Ascending aorta (tissue), 2 donors: Measurements from ENCODE around the gene SORBS2. TPM values are rescaled to one million over a fixed set of nuclear protein-coding genes. Genes with fewer than 3 reads are reported as not detected.

ENCODE experiments used
- DNase-seq, 2 donors: peaks; one replicate each; pipeline ENCODE4 v3.0.0-alpha.2; 2019; ENCODE audit warnings: low spot score in 2 of 2
- H3K27ac ChIP-seq, 2 donors: fragments of 200-600 bp; sonication (generic); one replicate each; pipeline ENCODE4 v1.5.1; 2016 to 2017; ENCODE audit warnings: mild to moderate bottlenecking in 1 of 2
- H3K27me3 ChIP-seq: fragments of 200-600 bp; sonication (generic); one replicate; pipeline ENCODE4 v1.5.1; 2017
- H3K36me3 ChIP-seq, 2 donors: fragments of 200-600 bp; sonication (generic); one replicate each; pipeline ENCODE4 v1.5.1; 2016
- H3K4me1 ChIP-seq, 2 donors: fragments of 200-600 bp; sonication (generic); one replicate each; pipeline ENCODE4 v1.5.1; 2016 to 2017; ENCODE audit warnings: mild to moderate bottlenecking in 1 of 2
- H3K4me3 ChIP-seq, 2 donors: fragments of 200-600 bp; sonication (generic); one replicate each; pipeline ENCODE4 v1.5.1; 2016 to 2017; ENCODE audit warnings: mild to moderate bottlenecking in 1 of 2
- H3K9me3 ChIP-seq, 2 donors: fragments of 200-600 bp; sonication (generic); one replicate each; pipeline ENCODE4 v1.5.1; 2016
- intact Hi-C: fragments of 100-400 bp; cut with DNase I; formaldehyde crosslinking; loops from one replicate; pipeline ENCODE4 v1.15.1; 2023
- total RNA-seq: library from RNA; depleted of rRNA; stranded (reverse); fragments of >200 nt; gene quantifications from one replicate; pipeline ENCODE4 v1.1.0, GENCODE V29; 2016
- TF ChIP-seq, protein P1 (sequence below), 3 experiments: fragments of 200-600 bp in 2 of 3; fragments of 450-650 bp in 1 of 3; sonication (generic) in 2 of 3; IDR thresholded peaks; one replicate each; pipeline ENCODE4 v1.5.1; 2016 to 2019; ENCODE audit warnings: antibody characterized with exemption in 3 of 3, mild to moderate bottlenecking in 1 of 3, moderate library complexity in 1 of 3

SORBS2 gene
- total RNA-seq, 1 donor from 2014 or later, result 246 TPM

DNA sequence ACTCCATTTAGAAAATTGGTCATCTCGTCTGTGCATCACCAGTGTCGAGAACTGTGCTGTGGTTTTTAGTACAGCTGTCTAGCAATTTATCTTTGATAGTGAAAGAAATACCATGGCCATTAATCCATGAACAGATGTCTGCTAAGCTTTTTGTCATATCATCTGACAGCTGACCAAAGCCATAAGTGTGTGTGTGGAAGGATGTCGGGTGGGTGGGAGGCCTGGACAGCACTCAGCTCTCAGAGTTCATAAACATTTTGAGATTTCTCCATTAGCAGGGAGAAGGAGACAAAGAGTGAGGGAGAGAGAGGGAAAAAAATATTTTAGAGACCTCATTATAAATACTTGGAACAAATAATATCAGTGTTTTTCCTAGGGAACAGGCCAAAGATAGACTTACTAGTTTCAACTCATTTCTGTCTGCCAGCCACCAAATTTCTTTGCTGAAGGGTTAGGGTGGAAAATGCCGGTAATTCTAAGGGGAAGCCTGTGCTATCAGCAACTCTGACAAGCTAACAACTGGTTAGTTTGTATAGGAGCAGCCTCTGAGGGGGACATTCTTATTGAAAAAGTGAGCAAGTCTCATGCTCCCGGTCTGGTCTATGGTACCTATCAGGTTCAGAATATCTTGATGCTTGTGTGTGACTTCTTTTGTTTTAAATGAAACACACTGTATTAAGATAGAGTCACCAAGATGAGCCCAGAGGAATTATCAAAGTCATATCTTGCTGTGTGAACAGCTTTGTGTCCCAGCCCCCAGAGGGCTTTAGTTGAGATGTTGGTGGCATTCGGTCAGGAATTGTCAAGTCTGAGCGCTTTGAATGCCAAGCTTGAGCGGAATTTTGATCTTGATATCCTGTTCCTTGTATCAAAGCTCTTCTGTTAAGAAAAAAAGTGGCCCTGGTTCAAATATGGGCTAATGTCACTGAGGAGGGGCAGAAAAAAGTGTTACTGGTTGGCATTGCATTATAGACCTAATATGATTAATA lies 234.7 kb downstream of the SORBS2 start:
- no peak for DNase-seq
- Histone ChIP-seq H3K36me3 (no peaks in the 10 kb centered on the region), H3K27ac (peak overlapping the region; percentile 79 to 83), H3K9me3 (no peaks in the 10 kb centered on the region), H3K27me3 (no peaks in the 10 kb centered on the region), H3K4me1 (peaks cover 0 to 13% of the 10 kb centered on the region in 2 donors), H3K4me3 (peak overlapping the region in 1 of 2 donors; percentile 9)
- intact Hi-C loops, result no loop called here
- TF ChIP-seq, protein P1, sequence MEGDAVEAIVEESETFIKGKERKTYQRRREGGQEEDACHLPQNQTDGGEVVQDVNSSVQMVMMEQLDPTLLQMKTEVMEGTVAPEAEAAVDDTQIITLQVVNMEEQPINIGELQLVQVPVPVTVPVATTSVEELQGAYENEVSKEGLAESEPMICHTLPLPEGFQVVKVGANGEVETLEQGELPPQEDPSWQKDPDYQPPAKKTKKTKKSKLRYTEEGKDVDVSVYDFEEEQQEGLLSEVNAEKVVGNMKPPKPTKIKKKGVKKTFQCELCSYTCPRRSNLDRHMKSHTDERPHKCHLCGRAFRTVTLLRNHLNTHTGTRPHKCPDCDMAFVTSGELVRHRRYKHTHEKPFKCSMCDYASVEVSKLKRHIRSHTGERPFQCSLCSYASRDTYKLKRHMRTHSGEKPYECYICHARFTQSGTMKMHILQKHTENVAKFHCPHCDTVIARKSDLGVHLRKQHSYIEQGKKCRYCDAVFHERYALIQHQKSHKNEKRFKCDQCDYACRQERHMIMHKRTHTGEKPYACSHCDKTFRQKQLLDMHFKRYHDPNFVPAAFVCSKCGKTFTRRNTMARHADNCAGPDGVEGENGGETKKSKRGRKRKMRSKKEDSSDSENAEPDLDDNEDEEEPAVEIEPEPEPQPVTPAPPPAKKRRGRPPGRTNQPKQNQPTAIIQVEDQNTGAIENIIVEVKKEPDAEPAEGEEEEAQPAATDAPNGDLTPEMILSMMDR (IDR thresholded peaks at IDR 0.05), result no peak

DNA sequence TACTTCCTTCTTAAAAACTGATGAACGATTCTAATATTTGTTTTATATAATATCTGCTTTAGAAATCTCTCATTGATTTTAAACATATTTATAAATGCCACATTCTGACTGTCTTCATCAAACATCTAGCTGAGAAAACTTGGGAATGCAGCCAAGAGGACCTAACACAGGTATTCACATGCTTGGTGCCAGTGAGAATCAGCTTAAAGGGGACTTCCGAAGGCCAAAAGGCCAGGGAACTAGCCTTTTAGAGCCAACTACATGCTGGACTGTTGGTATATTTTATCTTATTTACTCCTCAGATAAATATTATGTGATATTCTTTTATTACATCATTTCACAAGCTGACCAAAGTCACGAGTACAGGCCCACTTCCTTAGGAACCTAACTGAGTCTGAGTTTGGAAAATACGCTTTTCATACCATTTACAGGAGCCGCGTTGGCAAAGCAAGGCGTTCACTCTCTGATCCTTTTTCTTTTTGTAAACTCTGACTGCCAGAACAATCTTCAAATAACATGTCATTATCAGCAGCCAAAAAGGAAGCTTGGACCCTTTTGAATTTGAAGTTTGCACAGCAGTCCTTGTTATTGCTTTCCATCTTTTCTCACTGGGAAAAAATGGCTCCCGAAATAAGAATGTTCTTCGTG lies 235.6 kb downstream of the SORBS2 start:
- Histone ChIP-seq H3K9me3 (no peaks in the 10 kb centered on the region), H3K27me3 (no peaks in the 10 kb centered on the region), H3K36me3 (no peaks in the 10 kb centered on the region), H3K4me1 (peaks cover under 1 to 16% of the 10 kb centered on the region in 2 donors), H3K27ac (peak overlapping the region; percentile 79 to 83), H3K4me3 (peak overlapping the region in 1 of 2 donors; percentile 9)
- TF ChIP-seq, protein P1 (IDR thresholded peaks at IDR 0.05), result no peak
- intact Hi-C loops, result no loop called here
- DNase-seq, result no peak

DNA sequence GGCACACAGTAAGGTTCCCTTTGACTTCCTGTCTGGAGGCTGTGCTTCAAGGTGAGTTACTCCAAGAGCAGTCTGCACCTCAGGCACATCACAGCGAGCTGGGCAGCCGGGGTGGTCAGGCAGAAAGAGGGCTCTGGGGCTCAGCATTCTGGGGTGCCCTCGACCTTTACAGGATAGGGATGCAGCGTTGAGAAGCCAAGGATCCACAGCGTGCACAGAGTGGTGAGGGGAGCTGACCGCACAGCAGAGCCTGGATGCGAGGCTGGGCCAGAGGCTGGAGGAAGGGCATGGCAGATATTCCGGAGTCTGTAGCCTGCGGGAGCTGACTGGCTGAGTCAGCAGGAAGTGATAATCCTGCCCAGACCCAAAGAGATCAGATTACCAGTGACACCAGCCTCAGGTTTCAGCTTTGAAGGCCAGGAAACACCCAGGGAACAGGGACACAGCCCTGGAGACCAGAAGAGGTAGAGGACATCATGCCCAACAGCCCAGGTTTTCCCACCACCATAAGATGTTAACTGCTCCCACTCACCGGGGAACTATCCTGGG lies 238.3 kb downstream of the SORBS2 start:
- Histone ChIP-seq H3K4me1 (peaks cover 8 to 28% of the 10 kb centered on the region in 2 donors), H3K27me3 (no peaks in the 10 kb centered on the region), H3K27ac (peak overlapping the region; percentile 64 to 95), H3K4me3 (no peak overlapping the region), H3K9me3 (no peaks in the 10 kb centered on the region), H3K36me3 (no peaks in the 10 kb centered on the region)
- DNase-seq, result no peak
- TF ChIP-seq, protein P1 (IDR thresholded peaks at IDR 0.05), result no peak
- intact Hi-C loops, result no loop called here

DNA sequence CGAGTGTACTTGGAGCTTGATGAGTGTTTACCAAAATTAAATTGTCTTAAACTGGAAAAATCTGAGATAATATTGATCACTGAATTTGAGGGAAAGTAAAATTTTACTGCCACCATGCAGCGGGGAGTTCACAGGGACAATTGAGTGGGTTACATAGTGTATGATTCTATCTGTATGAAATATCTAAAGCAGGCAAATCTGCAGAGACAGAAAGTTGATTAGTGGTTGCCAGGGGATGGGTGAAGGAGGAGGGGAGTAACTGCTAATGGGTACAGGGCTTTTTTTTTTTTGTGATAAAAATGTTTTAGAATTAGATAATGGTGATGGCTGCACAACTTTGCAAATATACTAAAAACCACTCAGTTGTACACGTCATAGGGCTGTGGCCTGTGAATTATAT lies 241.3 kb downstream of the SORBS2 start:
- TF ChIP-seq, protein P1 (IDR thresholded peaks at IDR 0.05), result no peak
- no peak overlapping the region for H3K4me3 ChIP-seq
- intact Hi-C loops, result no loop called here
- no peaks in the 10 kb centered on the region for H3K9me3 ChIP-seq
- DNase-seq, result no peak
- no peaks in the 10 kb centered on the region for H3K27me3 ChIP-seq
- peak overlapping the region; percentile 94 to 95 for H3K27ac ChIP-seq
- peaks cover 17 to 42% of the 10 kb centered on the region in 2 donors for H3K4me1 ChIP-seq
- no peaks in the 10 kb centered on the region for H3K36me3 ChIP-seq
